Aorta (tissue), 5 donors: ENCODE results near the gene VPS37B. TPM values are rescaled to one million over a fixed set of nuclear protein-coding genes. Genes with fewer than 3 reads are reported as not detected.

Source experiments
- ATAC-seq: fragments of 200-7000 bp; cut with Tn5 transposase; one replicate; pipeline ENCODE4 v1.9.1; 2022; ENCODE audit warnings: moderate library complexity; ENCODE audit not compliant: low FRiP score
- DNase-seq, 2 donors: peaks; one replicate each; pipeline ENCODE4 v3.0.0-alpha.2; 2020
- H3K27ac ChIP-seq, 2 donors: one replicate each; pipeline ENCODE4 v1.5.1; 2013; ENCODE audit warnings: low read length in 2 of 2, mild to moderate bottlenecking in 2 of 2, moderate library complexity in 2 of 2, control low read depth in 1 of 2, inconsistent platforms in 1 of 2, low read depth in 1 of 2
- H3K27me3 ChIP-seq, 2 donors: one replicate each; pipeline ENCODE4 v1.6.1; 2013; ENCODE audit warnings: control low read depth in 1 of 2, low read length in 1 of 2, mild to moderate bottlenecking in 1 of 2, moderate library complexity in 1 of 2; ENCODE audit not compliant: insufficient read depth in 2 of 2, control insufficient read depth in 1 of 2
- H3K36me3 ChIP-seq, 2 donors: one replicate each; pipeline ENCODE4 v1.6.1; 2013; ENCODE audit warnings: control low read depth in 1 of 2, low read length in 1 of 2, mild to moderate bottlenecking in 1 of 2; ENCODE audit not compliant: insufficient read depth in 2 of 2, control insufficient read depth in 1 of 2
- H3K4me1 ChIP-seq, 2 donors: one replicate each; pipeline ENCODE4 v1.6.1; 2013; ENCODE audit warnings: low read length in 2 of 2, control low read depth in 1 of 2, mild to moderate bottlenecking in 1 of 2, moderate library complexity in 1 of 2; ENCODE audit not compliant: insufficient read depth in 2 of 2, control insufficient read depth in 1 of 2
- H3K4me3 ChIP-seq, 2 donors: one replicate each; pipeline ENCODE4 v1.5.1; 2013; ENCODE audit warnings: low read length in 2 of 2, control low read depth in 1 of 2, mild to moderate bottlenecking in 1 of 2
- H3K9me3 ChIP-seq: one replicate; pipeline ENCODE4 v1.6.1; 2013; ENCODE audit warnings: mild to moderate bottlenecking, low read length; ENCODE audit not compliant: control insufficient read depth
- WGBS, 2 donors: extraction: QIAGEN DNeasy Blood & Tissue Kit; methylation state at CpG; one replicate each; pipeline ENCODE4 v1.1.7; 2013; 5-methylcytosine and 5-hydroxymethylcytosine counted together
- intact Hi-C, 2 donors: fragments of 100-400 bp; cut with DNase I; formaldehyde crosslinking; loops; one replicate each; pipeline versions ENCODE4 v1.14.2 to v1.15.0; 2022
- polyA plus RNA-seq, 2 donors: library from polyadenylated mRNA; stranded (reverse); fragments of 200-250 nt; gene quantifications; one replicate each; pipeline ENCODE4 v1.2.3, GENCODE V29; 2013
- total RNA-seq, 2 donors: library from RNA; stranded (reverse); fragmentation: NEBNext Ultra II Directional; extraction: Animal tissue kit (Norgen Biotek cat#: 25700); gene quantifications; one replicate each; pipeline ENCODE4 v1.2.1, GENCODE V29; 2021
- donor health status: healthy with polysubstance abuse.
- donor health status: Bipolar disorder and iron deficiency.
- donor health status: DM: no; HTN: no; CAD: no.
- donor health status: DM: no; HTN: no; CAD: no.
- donor health status: DM: yes; HTN: yes; CAD: no.

The VPS37B gene
- total and polyA plus RNA-seq, 4 donors = 7.4 to 36.4 (median 22.3) TPM

- DNase-seq (peak in 1 of 2 donors; percentile 77), ATAC-seq (no peak)
- H3K27ac ChIP-seq = peak overlapping the region in 1 of 2 donors; percentile 32
- no peaks in the 10 kb centered on the region for H3K4me1 ChIP-seq
- H3K9me3 ChIP-seq = no peaks in the 10 kb centered on the region
- WGBS, 2 donors = 1 to 2% methylated on average over 10 to 43 of the region's 43 CpGs
- intact Hi-C loops = no loop called here
- H3K27me3 ChIP-seq = no peaks in the 10 kb centered on the region
- H3K4me3 ChIP-seq = peak overlapping the region; percentile 88 to 99
- no peaks in the 10 kb centered on the region for H3K36me3 ChIP-seq
Measured at GRCh38 chr12:122835750-122836026, 60.2 kb downstream of the VPS37B start.

- Histone ChIP-seq H3K4me3 (peak within 1 kb of the TSS; percentile 88 to 99), H3K27me3 (no peaks in the 10 kb centered on the region), H3K36me3 (no peaks in the 10 kb centered on the region), H3K4me1 (no peaks in the 10 kb centered on the region), H3K9me3 (no peaks in the 10 kb centered on the region), H3K27ac (peak within 1 kb of the TSS; percentile 32 to 74)
- ATAC-seq (peak; percentile 66), DNase-seq (peak in 1 of 2 donors; percentile 81)
- intact Hi-C loops = no loop called here
- WGBS, 2 donors = 0 to 1% methylated on average over 17 to 85 of the region's 85 CpGs
Measured at GRCh38 chr12:122834921-122835749, 60.8 kb downstream of the VPS37B start, which contains the start of gene HIP1R. HIP1R (plus strand) TSS chr12:122835457; CDS start chr12:122835551, 94 bp downstream.

DNA sequence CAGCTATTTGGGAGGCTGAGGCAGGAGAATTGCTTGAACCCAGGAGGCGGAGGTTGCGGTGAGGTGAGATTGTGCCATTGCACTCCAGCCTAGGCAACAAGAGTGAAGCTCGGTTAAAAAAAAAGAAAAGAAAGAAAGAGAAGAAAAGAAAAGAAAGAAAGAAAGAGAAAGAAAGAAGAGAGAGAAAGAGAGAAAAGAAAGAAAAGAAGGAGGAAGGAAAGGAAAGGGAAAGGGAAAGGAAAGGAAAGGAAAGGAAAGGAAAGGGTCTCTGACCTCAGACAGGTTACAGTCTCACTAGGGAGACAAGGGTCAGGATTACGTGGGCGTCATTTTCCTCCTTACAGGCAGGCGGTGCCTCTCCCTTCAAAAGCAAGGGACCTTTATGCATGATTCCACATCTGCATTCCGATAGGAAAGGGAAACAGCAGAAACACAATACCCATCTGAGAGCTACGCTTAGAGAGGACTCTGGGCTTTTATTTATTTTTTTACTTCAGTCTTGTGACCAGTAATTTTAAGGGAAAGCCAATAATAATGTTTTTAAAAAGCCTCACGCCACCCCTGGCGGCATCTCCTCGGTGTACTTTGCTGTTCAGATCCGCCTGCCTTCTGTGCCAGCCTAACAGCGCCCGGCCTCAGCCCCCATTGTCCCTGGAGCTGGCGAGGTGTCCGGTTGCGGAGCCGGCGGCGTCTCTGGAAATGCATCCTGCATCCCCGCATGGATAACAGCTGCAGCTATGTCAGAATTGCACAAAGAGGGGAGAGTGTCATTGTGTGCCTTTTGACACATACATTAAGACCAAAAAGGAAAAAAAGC, 61.6 kb downstream of the VPS37B start:
- intact Hi-C loops = no loop called here
- DNase-seq = peak; percentile 67 to 82
- Histone ChIP-seq H3K27ac (peak overlapping the region in 1 of 2 donors; percentile 74), H3K9me3 (no peaks in the 10 kb centered on the region), H3K4me3 (peak overlapping the region; percentile 88 to 99), H3K27me3 (no peaks in the 10 kb centered on the region), H3K4me1 (no peaks in the 10 kb centered on the region), H3K36me3 (no peaks in the 10 kb centered on the region)
- 13 to 14% methylated on average over 21 of the region's 21 CpGs for WGBS, 2 donors
- ATAC-seq = peak; percentile 49

- no peak for ATAC-seq
- H3K27me3 ChIP-seq = no peaks in the 10 kb centered on the region
- peaks cover 0 to 2% of the 10 kb centered on the region in 2 donors for H3K4me1 ChIP-seq
- DNase-seq = no peak
- WGBS, 2 donors = 79 to 85% methylated on average over 7 of the region's 7 CpGs
- H3K9me3 ChIP-seq = no peaks in the 10 kb centered on the region
- intact Hi-C loops = no loop called here
- H3K4me3 ChIP-seq = no peak overlapping the region
- H3K27ac ChIP-seq = no peak overlapping the region
- H3K36me3 ChIP-seq = no peaks in the 10 kb centered on the region
Measured at GRCh38 chr12:122830517-122831214, 65.3 kb downstream of the VPS37B start.

DNA sequence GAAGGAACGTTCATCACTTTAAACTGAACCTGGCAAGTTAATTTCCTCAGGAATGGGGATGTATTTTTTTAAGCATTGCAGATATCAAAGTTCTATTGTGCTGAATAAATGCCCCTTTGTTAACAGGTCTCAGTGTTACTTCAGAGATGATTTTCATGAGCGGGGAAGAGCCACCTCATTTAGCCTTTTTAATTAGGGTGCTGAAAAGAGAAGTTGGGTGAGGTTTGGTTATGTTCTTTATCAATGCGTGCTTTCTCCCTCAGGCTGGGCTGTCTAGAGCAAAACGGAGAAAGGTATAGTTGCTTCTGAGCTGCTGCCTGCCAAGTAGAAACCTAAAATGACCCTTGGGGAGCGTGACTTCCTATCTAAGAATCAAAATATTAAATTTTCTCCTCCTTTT, 68.7 kb downstream of the VPS37B start:
- intact Hi-C loops = no loop called here
- no peaks in the 10 kb centered on the region for H3K9me3 ChIP-seq
- DNase-seq (no peak), ATAC-seq (no peak)
- WGBS, 2 donors = 40% methylated on average over 5 of the region's 5 CpGs
- H3K27ac ChIP-seq = no peak overlapping the region
- no peaks in the 10 kb centered on the region for H3K36me3 ChIP-seq
- H3K27me3 ChIP-seq = no peaks in the 10 kb centered on the region
- H3K4me1 ChIP-seq = peaks cover 0 to 2% of the 10 kb centered on the region in 2 donors
- no peak overlapping the region for H3K4me3 ChIP-seq

GRCh38 chr12:122825773-122826724, 69.9 kb downstream of the VPS37B start:
- Histone ChIP-seq H3K27me3 (no peaks in the 10 kb centered on the region), H3K4me3 (peak overlapping the region; percentile 47 to 51), H3K27ac (no peak overlapping the region), H3K36me3 (no peaks in the 10 kb centered on the region), H3K4me1 (peaks cover 0 to 2% of the 10 kb centered on the region in 2 donors), H3K9me3 (no peaks in the 10 kb centered on the region)
- WGBS, 2 donors = 14 to 17% methylated on average over 22 of the region's 22 CpGs
- intact Hi-C loops = no loop called here
- ATAC-seq = no peak
- DNase-seq = peak in 1 of 2 donors; percentile 59

GRCh38 chr12:122823429-122823828, 72.5 kb downstream of the VPS37B start:
- intact Hi-C loops = no loop called here
- Histone ChIP-seq H3K27me3 (no peaks in the 10 kb centered on the region), H3K4me1 (peaks cover 0 to 2% of the 10 kb centered on the region in 2 donors), H3K4me3 (no peak overlapping the region), H3K9me3 (no peaks in the 10 kb centered on the region), H3K27ac (no peak overlapping the region), H3K36me3 (no peaks in the 10 kb centered on the region)
- no peak for ATAC-seq
- WGBS, 2 donors = 88 to 89% methylated on average over 11 of the region's 11 CpGs
- no peak for DNase-seq

GRCh38 chr12:122820838-122821271, 75.1 kb downstream of the VPS37B start:
- Histone ChIP-seq H3K27me3 (no peaks in the 10 kb centered on the region), H3K9me3 (no peaks in the 10 kb centered on the region), H3K4me1 (no peaks in the 10 kb centered on the region), H3K4me3 (no peak overlapping the region), H3K27ac (no peak overlapping the region), H3K36me3 (no peaks in the 10 kb centered on the region)
- intact Hi-C loops = no loop called here
- DNase-seq (no peak), ATAC-seq (no peak)
- 57 to 64% methylated on average over 7 of the region's 7 CpGs for WGBS, 2 donors
